Fibroblast of skin of back (primary cell): ENCODE measurements around the gene HMGXB4.

ENCODE experiments used
- DNase-seq: peaks from one replicate; pipeline ENCODE4 v3.0.0-alpha.2; 2013

Gene HMGXB4

GRCh38 chr22:35328472-35328885 lies 71.2 kb downstream of the HMGXB4 start:
- DNase-seq, result no peak

GRCh38 chr22:35329114-35329847 lies 72.0 kb downstream of the HMGXB4 start:
- DNase-seq, result no peak

- DNase-seq, result peak; percentile 75
These were observed 73.1 kb downstream of the HMGXB4 start for GRCh38 chr22:35330258-35330861.

GRCh38 chr22:35332278-35332677 lies 75.0 kb downstream of the HMGXB4 start:
- DNase-seq, result no peak

- no peak for DNase-seq
These were observed 75.9 kb downstream of the HMGXB4 start for GRCh38 chr22:35333220-35333619.

GRCh38 chr22:35334004-35334403 lies 76.7 kb downstream of the HMGXB4 start:
- DNase-seq, result no peak

- no peak for DNase-seq
These were observed 78.2 kb downstream of the HMGXB4 start for GRCh38 chr22:35335468-35335867.

- DNase-seq, result no peak
These were observed 78.9 kb downstream of the HMGXB4 start for GRCh38 chr22:35335936-35336781.

GRCh38 chr22:35337932-35338331 lies 80.6 kb downstream of the HMGXB4 start:
- DNase-seq, result no peak

GRCh38 chr22:35341090-35341874 lies 84.0 kb downstream of the HMGXB4 start:
- DNase-seq, result no peak

- DNase-seq, result no peak
These were observed 85.1 kb downstream of the HMGXB4 start for GRCh38 chr22:35342390-35342789.

- no peak for DNase-seq
These were observed 86.6 kb downstream of the HMGXB4 start for GRCh38 chr22:35343664-35344550.

GRCh38 chr22:35344956-35345690 lies 87.8 kb downstream of the HMGXB4 start:
- no peak for DNase-seq
